Activated CD4-positive, alpha-beta T cell treated with anti-CD3 and anti-CD28 coated beads for 1 hour (primary cell): ENCODE data around the gene SDHAF3.
"Not testable (repeated sequence)": the region's sequence is repeated elsewhere in the genome, so short reads cannot be mapped to it uniquely, and the experiment has no call there.

Experiments
- DNase-seq: peaks from one replicate; pipeline ENCODE4 v3.0.0-alpha.2; 2020

The SDHAF3 gene

DNA sequence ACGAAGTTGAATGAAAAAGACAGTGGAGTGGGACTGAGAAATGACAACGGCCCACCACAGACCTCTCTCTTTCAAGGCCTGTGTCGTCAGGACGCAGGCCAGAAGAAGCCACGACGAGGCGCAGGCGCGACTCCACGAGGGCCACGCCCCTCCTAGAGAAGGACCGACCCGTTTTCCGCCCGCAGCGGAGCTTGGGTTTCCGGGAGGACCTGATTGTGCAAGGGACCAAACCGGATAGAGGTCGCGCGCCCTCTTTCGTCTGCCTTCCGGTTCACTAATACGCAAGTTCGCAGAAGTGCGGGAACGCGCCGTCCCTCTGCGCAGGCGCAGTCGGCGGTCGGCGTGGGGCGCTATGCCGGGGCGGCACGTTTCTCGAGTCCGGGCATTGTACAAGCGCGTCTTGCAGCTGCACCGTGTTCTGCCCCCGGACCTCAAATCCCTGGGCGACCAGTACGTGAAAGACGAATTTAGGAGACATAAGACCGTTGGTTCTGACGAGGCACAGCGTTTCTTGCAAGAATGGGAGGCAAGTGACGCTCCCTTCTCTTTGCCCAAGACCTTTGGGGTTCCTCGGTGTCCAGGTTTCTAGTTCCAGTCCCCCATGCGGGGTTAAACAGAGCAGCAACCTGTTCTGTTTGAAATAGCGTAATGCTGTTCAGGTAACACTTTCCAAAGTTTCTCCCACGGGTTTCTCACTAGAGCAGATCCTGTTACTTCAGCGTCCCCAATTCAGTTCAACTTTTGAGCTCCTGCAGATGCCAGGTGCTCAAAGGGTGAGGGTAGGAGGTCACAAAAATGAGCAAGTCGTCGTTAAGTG lies at the start of gene SDHAF3:
SDHAF3 (plus strand) TSS at position 327 of the 817 bp plus-strand sequence; CDS start at position 353, 26 bp downstream.
- peak; percentile 97 for DNase-seq

DNA sequence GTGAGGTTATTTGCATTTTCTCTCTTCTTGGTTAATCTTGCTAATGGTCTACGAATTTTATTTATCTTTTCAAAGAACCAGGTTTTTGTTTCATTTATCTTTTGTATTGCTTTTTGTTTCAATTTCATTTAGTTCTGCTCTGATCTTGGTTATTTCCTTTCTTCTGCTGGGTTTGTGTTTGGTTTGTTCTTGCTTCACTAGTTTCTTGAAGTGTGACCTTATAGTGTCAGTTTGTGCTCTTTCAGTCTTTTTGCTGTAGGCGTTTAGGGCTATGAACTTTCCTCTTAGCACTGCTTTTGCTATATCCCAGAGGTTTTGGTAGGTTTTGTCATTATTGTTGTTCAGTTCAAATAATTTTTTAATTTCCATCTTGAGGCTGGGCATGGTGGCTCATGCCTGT lies 45.5 kb upstream of the SDHAF3 start:
- not testable (repeated sequence) for DNase-seq

GRCh38 chr7:97075928-97076327 lies 41.6 kb upstream of the SDHAF3 start:
- DNase-seq, result no peak

DNA sequence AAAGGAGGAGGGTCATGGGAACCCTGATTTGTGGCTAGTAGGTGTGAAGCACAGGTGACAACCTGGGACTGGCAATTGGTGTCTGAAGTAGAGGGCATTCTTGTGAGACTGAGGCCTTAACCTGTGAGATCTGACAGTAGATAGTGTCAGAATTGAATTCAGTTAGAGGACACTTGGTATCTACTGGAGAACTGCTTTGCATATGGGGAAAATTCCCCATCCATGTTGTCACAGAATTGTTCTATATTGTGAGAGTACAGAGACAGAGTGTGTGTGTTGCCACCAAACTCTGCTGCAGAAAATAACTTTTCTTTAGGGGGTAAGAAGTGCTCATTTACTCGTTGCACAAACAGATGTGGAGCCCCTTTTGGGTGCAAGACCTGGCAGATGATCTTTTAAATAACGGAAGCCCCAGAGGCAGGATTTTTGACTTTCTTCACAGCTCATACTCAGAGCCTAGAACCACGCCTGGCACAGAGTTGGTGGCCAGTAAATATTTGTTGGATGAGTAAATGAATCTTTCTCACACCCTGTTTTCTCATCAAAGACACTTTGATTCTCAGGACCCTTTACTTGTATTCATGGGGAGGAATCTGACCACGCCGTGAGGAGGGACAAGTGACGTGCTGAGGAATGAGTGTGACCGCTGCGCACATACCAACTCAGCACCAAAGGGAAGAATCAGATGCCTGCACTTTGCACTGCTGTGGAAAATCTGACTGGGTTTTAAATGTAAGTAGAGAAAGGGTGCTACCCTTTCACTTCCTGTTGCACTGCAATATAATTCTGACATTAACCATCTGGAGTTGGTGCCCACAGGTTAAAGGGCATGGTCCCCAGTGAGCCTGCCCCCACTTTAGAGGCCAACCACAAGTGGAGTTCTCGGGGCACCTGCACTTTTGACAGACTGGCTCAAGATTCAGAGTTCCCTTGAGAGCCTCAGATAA lies 39.2 kb upstream of the SDHAF3 start:
- no peak for DNase-seq

DNA sequence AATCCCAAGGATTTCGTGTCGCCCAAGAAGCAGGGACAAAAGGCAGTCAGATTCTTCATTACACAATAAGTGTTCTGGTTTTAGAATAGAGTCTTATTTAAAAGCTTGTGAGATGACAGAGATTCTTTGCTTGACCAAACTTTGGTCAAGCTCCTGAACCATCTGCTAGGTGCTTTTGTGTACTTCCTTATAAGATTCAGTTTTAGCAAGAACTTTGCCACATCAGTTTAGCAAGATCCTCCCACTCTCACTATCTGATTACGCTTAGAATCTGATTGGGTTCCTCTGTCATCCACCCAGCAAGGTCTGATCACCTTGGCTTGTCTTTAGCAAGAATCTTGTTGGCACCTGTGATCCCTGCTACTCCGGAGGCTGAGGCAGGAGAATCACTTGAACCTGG lies 38.2 kb upstream of the SDHAF3 start:
- no peak for DNase-seq

DNA sequence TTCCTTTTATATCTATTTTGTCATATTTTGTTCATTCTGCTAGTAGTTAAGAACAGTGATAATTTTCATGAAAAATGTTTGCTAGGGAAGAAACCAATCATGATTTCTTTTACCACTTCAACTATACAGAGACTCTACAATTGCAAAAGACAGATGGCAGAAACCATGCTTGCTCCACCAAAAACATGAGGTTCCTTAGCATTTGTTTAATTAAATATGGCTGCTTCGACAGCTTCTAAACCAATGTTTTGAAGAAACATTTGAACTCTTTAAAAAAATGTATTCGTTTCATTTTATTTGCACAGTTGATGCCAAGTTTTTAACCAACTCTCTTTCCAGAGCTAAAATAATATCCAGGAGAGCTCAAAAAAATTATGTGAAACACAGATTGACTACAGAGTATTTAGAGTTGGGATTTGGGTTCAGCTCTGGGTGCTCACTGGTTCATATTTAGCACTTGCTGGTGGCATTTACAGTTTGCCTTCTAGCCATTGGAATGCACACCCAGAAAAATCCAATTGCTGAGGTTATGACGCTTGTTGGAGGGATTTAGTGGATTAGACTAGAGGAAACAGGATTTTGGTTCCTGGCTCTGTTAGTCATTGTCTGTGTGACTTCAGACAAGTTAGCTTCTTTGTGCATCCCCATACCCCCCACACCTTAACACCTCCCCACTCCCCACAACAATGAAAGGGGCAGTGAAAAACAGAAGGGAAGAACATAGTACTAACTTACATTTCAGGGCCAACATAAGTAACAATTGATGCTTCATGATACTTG lies 35.8 kb upstream of the SDHAF3 start:
- DNase-seq, result no peak

- no peak for DNase-seq
These were observed 29.1 kb upstream of the SDHAF3 start for GRCh38 chr7:97088364-97088763.

DNA sequence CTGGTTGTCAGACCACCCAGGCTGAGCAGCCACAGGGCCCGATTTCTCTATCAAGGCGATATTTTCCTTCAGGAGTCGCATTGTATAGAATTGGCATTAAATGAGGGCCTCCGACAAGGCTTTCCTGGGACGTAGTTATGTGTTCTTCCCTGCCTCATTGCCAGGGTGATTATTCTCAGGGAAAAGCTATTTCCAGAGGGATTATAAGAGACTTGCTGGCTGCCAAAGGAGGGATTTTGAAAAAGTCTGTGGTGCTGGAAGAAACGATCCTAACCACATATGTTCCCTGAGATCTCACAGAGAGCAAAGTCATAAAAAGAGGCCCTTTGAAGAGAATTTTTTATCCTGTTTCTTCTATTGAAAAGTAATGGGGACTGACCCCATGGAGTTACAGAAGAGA lies 27.7 kb upstream of the SDHAF3 start:
- DNase-seq, result no peak

DNA sequence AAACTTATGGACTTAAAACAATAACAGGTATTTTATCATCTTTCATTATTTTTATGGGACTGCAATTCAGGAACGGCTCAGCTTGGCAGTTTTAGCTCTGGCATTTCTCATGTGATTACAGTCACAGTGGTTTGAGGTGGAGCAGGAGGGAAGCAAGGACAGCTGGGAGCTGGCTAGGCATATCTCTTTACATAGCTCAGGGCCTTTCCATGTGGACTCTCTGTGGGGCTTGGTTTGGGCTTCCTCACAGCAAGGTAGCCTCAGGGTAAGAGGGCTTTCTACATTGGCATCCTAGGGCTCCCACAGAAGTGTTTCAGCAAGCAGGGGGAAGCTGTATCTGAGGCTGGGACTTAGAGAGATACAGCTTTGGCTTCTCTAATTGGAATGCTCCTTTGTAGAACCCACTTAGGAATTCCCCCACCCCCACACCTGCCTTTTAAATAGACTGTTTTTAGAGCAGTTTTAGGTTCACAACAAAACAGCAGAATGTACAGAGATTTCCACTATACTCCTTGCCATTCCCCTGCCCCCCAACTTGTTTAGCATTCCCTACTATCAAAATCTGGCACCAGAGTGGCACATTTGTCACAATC lies 26.6 kb upstream of the SDHAF3 start:
- DNase-seq, result no peak

DNA sequence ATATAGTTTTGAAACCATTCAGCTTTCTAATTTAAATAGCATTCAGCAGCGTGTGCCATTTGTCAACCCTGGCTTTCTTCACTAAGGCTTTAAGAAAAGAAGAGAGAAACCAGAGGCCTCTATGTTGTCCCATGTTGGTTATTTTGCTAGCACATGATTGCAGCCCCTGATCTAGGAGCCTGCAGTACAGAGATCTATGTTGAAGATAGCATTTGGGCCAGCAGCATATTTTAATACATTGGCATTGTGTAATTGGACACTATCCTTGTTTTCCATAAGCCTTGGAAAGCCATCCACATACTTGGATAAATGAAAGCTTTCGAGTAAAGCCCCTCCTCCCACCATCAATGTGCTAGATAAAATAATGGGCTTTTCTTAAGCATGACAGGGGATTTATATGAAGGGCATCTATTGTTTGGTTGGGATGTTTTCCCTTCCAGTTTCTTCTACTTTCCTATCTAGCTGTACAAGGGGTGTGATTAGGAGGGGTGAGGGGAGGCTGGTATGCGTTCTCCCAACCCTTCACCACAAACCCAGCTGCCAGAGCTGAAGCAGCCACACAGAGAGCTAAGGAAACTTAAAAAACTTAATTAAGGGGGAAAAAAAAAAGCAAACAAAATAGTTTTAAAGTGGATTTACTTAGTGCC lies 23.1 kb upstream of the SDHAF3 start:
- DNase-seq, result no peak

GRCh38 chr7:97096037-97096436 lies 21.5 kb upstream of the SDHAF3 start:
- no peak for DNase-seq

GRCh38 chr7:97096661-97097060 lies 20.8 kb upstream of the SDHAF3 start:
- no peak for DNase-seq

DNA sequence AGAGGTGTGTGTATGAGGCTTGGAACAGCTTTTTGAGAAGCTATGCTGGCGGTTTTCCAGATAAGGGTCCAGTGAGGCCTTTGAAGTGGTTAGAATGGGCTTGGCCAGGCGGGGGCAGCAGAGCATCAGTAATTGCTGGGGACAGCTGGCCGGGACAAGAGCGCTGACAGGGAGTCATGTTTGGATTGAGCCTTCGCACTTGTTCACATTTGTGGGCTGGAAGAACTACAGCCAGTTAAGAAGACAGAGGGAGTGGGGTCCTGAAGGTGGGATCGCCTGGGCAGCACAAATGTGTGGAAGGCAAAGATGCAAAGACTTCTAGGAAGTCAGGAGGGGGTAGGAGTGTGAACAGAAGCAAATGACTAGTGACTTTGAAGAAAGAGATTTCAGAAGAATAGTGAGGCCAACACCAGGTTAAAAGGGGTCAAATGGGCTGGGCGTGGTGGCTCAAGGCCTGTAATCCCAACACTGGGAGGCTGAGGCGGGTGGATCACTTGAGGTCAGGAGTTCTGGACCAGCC lies 12.7 kb upstream of the SDHAF3 start:
- peak; percentile 42 for DNase-seq

- no peak for DNase-seq
These were observed 10.2 kb upstream of the SDHAF3 start for GRCh38 chr7:97107192-97107800.

GRCh38 chr7:97116308-97116707 lies 1.2 kb upstream of the SDHAF3 start:
- no peak for DNase-seq

GRCh38 chr7:97117035-97117371 lies 495 bp upstream of the SDHAF3 start:
- no peak for DNase-seq

GRCh38 chr7:97118306-97118917 lies 914 bp downstream of the SDHAF3 start:
- no peak for DNase-seq

- no peak for DNase-seq
These were observed 2.2 kb downstream of the SDHAF3 start for GRCh38 chr7:97119747-97120146.

DNA sequence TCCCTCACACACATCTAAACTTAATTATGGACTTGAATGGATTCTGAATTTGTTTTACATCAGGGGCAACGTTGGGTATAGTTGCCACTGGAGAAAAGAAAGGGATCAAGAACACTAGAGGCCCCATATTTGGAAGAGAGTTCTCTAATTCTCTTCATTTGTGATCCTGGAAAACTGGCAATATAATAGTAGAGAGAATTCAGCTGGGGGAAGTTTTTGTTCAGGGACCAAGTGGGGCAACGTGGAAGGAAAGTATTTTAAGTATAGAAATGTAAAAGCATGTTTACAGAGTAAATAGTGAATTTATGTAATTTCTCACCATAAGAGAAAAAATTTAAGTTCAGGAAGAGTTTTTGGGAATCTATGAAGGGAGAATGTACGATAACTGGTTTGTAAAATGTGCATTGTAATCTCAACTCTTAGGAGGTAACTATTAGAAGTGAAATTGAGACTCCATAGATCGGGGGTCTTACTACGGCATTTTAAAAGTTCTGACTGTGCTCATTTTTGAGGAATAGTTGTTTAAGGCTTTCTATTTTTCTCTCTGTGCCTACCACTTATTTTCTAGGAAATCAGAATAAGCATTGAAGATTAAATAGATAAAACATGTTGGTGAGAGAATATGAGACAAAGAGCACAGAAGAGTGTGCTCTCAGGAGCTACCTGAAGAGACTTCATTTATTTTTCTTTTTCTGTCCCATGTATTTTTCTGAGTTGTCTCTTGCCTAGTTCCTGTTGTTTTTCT lies 3.4 kb downstream of the SDHAF3 start:
- DNase-seq, result no peak

GRCh38 chr7:97123115-97123514 lies 5.6 kb downstream of the SDHAF3 start:
- DNase-seq, result not testable (repeated sequence)
